Ishikawa (cell line): ENCODE data around the gene RAB44.

Experiments
- CEBPB ChIP-seq: IDR thresholded peaks from 2 replicates; pipeline ENCODE4 v1.6.1; 2012
- CREB1 ChIP-seq: IDR thresholded peaks from 2 replicates; pipeline ENCODE4 v1.6.1; 2012; ENCODE audit warnings: low read depth
- EGR1 ChIP-seq: IDR thresholded peaks from 2 replicates; pipeline ENCODE4 v1.6.1; 2012
- EP300 ChIP-seq: IDR thresholded peaks from 2 replicates; pipeline ENCODE4 v1.6.1; 2012; ENCODE audit warnings: borderline replicate concordance
- FOXM1 ChIP-seq: IDR thresholded peaks from 2 replicates; pipeline ENCODE4 v1.6.1; 2012; ENCODE audit warnings: low read depth, borderline replicate concordance
- NFIC ChIP-seq: IDR thresholded peaks from 2 replicates; pipeline ENCODE4 v1.6.1; 2012
- RAD21 ChIP-seq: IDR thresholded peaks from 2 replicates; pipeline ENCODE4 v1.6.1; 2012; ENCODE audit warnings: low read depth
- TAF1 ChIP-seq: IDR thresholded peaks from 2 replicates; pipeline ENCODE4 v1.6.1; 2012; ENCODE audit warnings: low read depth, mild to moderate bottlenecking
- TCF12 ChIP-seq: IDR thresholded peaks from 2 replicates; pipeline ENCODE4 v1.6.1; 2012; ENCODE audit warnings: low read depth
- ZBTB7A ChIP-seq: IDR thresholded peaks from 2 replicates; pipeline ENCODE4 v1.6.1; 2012; ENCODE audit warnings: low read depth
- TF ChIP-seq, protein P1 (sequence below): IDR thresholded peaks from 2 replicates; pipeline ENCODE4 v1.6.1; 2012; ENCODE audit warnings: low read depth, mild to moderate bottlenecking
- TF ChIP-seq, protein P2 (sequence below): IDR thresholded peaks from 2 replicates; pipeline ENCODE4 v1.6.1; 2012

DNA sequence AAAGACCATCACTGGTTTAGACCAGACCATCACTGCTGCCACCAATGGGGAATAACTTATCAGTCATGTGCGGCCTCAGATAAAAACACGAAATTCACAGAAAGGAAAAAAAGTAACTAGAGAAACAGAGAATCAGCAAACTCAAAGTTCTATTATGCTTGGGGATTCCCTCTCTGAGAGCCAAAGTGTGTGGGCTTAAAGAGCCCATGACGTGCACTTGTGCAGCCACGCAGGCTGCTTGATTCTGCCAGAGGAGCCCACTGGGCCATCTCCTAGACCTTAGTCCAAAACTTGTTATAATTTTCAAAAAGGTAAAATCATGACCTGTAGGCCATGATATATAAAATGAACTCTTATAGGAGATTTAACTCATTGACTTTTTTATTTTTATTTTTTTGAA, 15.2 kb downstream of the RAB44 start:
- TF ChIP-seq RAD21: no peak
- no peak for TF ChIP-seq NFIC
- TF ChIP-seq EP300: no peak
- TF ChIP-seq, protein P1, sequence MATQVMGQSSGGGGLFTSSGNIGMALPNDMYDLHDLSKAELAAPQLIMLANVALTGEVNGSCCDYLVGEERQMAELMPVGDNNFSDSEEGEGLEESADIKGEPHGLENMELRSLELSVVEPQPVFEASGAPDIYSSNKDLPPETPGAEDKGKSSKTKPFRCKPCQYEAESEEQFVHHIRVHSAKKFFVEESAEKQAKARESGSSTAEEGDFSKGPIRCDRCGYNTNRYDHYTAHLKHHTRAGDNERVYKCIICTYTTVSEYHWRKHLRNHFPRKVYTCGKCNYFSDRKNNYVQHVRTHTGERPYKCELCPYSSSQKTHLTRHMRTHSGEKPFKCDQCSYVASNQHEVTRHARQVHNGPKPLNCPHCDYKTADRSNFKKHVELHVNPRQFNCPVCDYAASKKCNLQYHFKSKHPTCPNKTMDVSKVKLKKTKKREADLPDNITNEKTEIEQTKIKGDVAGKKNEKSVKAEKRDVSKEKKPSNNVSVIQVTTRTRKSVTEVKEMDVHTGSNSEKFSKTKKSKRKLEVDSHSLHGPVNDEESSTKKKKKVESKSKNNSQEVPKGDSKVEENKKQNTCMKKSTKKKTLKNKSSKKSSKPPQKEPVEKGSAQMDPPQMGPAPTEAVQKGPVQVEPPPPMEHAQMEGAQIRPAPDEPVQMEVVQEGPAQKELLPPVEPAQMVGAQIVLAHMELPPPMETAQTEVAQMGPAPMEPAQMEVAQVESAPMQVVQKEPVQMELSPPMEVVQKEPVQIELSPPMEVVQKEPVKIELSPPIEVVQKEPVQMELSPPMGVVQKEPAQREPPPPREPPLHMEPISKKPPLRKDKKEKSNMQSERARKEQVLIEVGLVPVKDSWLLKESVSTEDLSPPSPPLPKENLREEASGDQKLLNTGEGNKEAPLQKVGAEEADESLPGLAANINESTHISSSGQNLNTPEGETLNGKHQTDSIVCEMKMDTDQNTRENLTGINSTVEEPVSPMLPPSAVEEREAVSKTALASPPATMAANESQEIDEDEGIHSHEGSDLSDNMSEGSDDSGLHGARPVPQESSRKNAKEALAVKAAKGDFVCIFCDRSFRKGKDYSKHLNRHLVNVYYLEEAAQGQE: no peak
- TF ChIP-seq FOXM1: no peak
- TF ChIP-seq CREB1: no peak
- no peak for TF ChIP-seq TCF12
- TF ChIP-seq, protein P2, sequence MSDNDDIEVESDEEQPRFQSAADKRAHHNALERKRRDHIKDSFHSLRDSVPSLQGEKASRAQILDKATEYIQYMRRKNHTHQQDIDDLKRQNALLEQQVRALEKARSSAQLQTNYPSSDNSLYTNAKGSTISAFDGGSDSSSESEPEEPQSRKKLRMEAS: no peak
- TF ChIP-seq ZBTB7A: no peak
- no peak for TF ChIP-seq CEBPB
- no peak for TF ChIP-seq TAF1
- TF ChIP-seq EGR1: no peak
